GM08714 (cell line): Measurements from ENCODE around the gene DHRSX.
"Not testable (repeated sequence)": the region's sequence is repeated elsewhere in the genome, so short reads cannot be mapped to it uniquely, and the experiment has no call there.

Source experiments
- H3K4me3 ChIP-seq: fragments of 200-500 bp; sonication (Bioruptor generic); 2 replicates; pipeline ENCODE4 v1.5.1; 2014; ENCODE audit warnings: mild to moderate bottlenecking, low read length, inconsistent platforms
- ZNF274 ChIP-seq: IDR thresholded peaks from 2 replicates; pipeline ENCODE4 v1.6.1; 2012; ENCODE audit warnings: mild to moderate bottlenecking, low read depth, low read length

DHRSX gene

GRCh38 chrX:2507904-2508627, 7.3 kb upstream of the DHRSX start:
- no peak for TF ChIP-seq ZNF274
- no peak overlapping the region for H3K4me3 ChIP-seq

GRCh38 chrX:2507196-2507595, 6.4 kb upstream of the DHRSX start:
- no peak overlapping the region for H3K4me3 ChIP-seq
- no peak for TF ChIP-seq ZNF274

- H3K4me3 ChIP-seq = not testable (repeated sequence)
Measured at GRCh38 chrX:2505341-2505740, 4.6 kb upstream of the DHRSX start.

GRCh38 chrX:2504706-2505332, 4.0 kb upstream of the DHRSX start:
- TF ChIP-seq ZNF274 = no peak
- H3K4me3 ChIP-seq = no peak overlapping the region

- H3K4me3 ChIP-seq = no peak overlapping the region
- no peak for TF ChIP-seq ZNF274
Measured at GRCh38 chrX:2503591-2504500, 3.1 kb upstream of the DHRSX start.

- H3K4me3 ChIP-seq = no peak overlapping the region
- no peak for TF ChIP-seq ZNF274
Measured at GRCh38 chrX:2502668-2503519, 2.1 kb upstream of the DHRSX start.

GRCh38 chrX:2502120-2502667, 1.4 kb upstream of the DHRSX start:
- no peak overlapping the region for H3K4me3 ChIP-seq
- no peak for TF ChIP-seq ZNF274

- H3K4me3 ChIP-seq = no peak overlapping the region
- TF ChIP-seq ZNF274 = no peak
Measured at GRCh38 chrX:2501559-2502102, 855 bp upstream of the DHRSX start.

GRCh38 chrX:2500091-2500802, 529 bp downstream of the DHRSX start:
- peak overlapping the region; percentile 80 for H3K4me3 ChIP-seq
- no peak for TF ChIP-seq ZNF274

GRCh38 chrX:2499507-2499906, 1.3 kb downstream of the DHRSX start:
- H3K4me3 ChIP-seq = peak overlapping the region; percentile 80
- no peak for TF ChIP-seq ZNF274

GRCh38 chrX:2498781-2499302, 1.9 kb downstream of the DHRSX start:
- no peak for TF ChIP-seq ZNF274

GRCh38 chrX:2497961-2498780, 2.6 kb downstream of the DHRSX start:
- no peak for TF ChIP-seq ZNF274
- H3K4me3 ChIP-seq = peak overlapping the region; percentile 80

More at GRCh38 chrX:2498781-2499302, 1.9 kb downstream of the DHRSX start:
- H3K4me3 ChIP-seq = peak overlapping the region; percentile 80
